ENCODE data around the gene CEP76. TPM values are rescaled to one million over a fixed set of nuclear protein-coding genes. Genes with fewer than 3 reads are reported as not detected.

CEP76 gene
- total RNA-seq, 4 donors from 2014 or later: 7.0 to 10.0 (median 9.3) TPM

GRCh38 chr18:12658426-12659138 is 43.9 kb downstream of the CEP76 start:
- Histone ChIP-seq H3K27ac (peak overlapping the region; percentile 66 to 93 (median 69)), H3K4me1 (peaks cover 0 to 5% of the 10 kb centered on the region in 2 donors), H3K9me3 (no peaks in the 10 kb centered on the region), H3K4me3 (replicated peaks in 1 of 3) (peak overlapping the region; percentile 47 to 86 (median 58)), H3K27me3 (no peaks in the 10 kb centered on the region), H3K36me3 (no peaks in the 10 kb centered on the region)
- TF ChIP-seq POLR2A (IDR thresholded peaks at IDR 0.05): no peak
- TF ChIP-seq, protein P1, sequence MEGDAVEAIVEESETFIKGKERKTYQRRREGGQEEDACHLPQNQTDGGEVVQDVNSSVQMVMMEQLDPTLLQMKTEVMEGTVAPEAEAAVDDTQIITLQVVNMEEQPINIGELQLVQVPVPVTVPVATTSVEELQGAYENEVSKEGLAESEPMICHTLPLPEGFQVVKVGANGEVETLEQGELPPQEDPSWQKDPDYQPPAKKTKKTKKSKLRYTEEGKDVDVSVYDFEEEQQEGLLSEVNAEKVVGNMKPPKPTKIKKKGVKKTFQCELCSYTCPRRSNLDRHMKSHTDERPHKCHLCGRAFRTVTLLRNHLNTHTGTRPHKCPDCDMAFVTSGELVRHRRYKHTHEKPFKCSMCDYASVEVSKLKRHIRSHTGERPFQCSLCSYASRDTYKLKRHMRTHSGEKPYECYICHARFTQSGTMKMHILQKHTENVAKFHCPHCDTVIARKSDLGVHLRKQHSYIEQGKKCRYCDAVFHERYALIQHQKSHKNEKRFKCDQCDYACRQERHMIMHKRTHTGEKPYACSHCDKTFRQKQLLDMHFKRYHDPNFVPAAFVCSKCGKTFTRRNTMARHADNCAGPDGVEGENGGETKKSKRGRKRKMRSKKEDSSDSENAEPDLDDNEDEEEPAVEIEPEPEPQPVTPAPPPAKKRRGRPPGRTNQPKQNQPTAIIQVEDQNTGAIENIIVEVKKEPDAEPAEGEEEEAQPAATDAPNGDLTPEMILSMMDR (IDR thresholded peaks at IDR 0.05): no peak
- intact Hi-C loops (cut with DNase I): no loop called here
- 22 to 33% methylated on average over 21 to 30 of the region's 42 CpGs for WGBS, 2 donors
- DNase-seq: peak; percentile 47 to 50

DNA sequence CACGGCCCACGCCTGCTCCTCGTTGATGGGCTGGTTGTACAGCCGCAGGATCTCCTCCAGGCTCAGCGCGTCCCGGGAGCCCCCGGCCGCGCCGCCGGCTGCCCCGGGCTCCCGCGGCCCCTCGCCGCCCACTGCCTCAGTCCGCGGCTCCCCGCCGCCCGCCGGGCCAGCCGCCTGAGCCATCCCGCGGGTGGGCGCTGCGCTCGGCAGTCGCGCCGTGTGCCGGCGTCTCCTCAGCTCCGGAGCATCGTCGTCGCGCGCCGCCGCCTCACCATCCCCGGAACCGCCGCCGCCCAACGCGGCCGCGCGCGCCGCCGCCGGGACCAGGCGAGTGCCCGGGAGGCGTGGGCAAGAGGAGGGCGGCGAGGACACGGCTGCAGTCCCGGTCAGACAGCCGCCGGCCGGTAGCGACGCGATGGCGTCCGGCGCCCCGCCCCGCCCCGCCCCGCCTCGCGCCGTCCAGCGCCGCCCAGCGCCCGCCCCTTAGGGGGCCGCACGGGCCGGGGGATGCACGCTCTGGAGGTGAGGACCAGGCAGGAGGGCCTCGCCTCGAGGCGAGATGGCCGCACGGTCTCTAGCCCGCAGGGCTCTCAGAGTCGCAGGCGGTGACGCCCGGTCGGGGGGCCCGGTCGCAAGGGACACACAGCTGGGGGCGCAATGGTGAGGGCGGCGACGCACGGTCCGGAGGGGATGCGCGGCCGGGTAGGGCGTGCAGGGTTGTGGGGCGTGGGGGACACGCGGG is 44.7 kb downstream of the CEP76 start, which contains the start of gene SPIRE1:
Gene SPIRE1, minus strand, starts transcription at position 424 of the 742 bp plus-strand sequence. Its CDS starts 241 bp downstream, at position 183.
- peak; percentile 65 to 67 for DNase-seq
- Histone ChIP-seq H3K36me3 (no peaks in the 10 kb centered on the region), H3K4me3 (replicated peaks in 1 of 3) (peak within 1 kb of the TSS; percentile 50 to 86 (median 58)), H3K27ac (peak within 1 kb of the TSS; percentile 77 to 93 (median 81)), H3K9me3 (no peaks in the 10 kb centered on the region), H3K4me1 (peaks cover 0 to 5% of the 10 kb centered on the region in 2 donors), H3K27me3 (no peaks in the 10 kb centered on the region)
- peak in 1 of 2 donors; percentile 82 for TF ChIP-seq POLR2A (IDR thresholded peaks at IDR 0.05)
- TF ChIP-seq, protein P1 (IDR thresholded peaks at IDR 0.05): peak in 1 of 6 experiments; percentile 4
- no CpG with 5 or more reads among the region's 112 CpGs for WGBS, 2 donors
- intact Hi-C loops (cut with DNase I): no loop called here

- intact Hi-C loops (cut with DNase I): no loop called here
- 2 to 3% methylated on average over 15 to 22 of the region's 89 CpGs for WGBS, 2 donors
- Histone ChIP-seq H3K9me3 (no peaks in the 10 kb centered on the region), H3K27me3 (no peaks in the 10 kb centered on the region), H3K4me1 (peaks cover 0 to 5% of the 10 kb centered on the region in 2 donors), H3K27ac (peak overlapping the region; percentile 77 to 93 (median 81)), H3K4me3 (replicated peaks in 1 of 3) (peak overlapping the region; percentile 50 to 86 (median 51)), H3K36me3 (no peaks in the 10 kb centered on the region)
- TF ChIP-seq, protein P1 (IDR thresholded peaks at IDR 0.05): no peak
- TF ChIP-seq POLR2A (IDR thresholded peaks at IDR 0.05): peak in 1 of 2 donors; percentile 35
- peak; percentile 22 to 35 for DNase-seq
These were observed 45.4 kb downstream of the CEP76 start for GRCh38 chr18:12656938-12657683.

DNA sequence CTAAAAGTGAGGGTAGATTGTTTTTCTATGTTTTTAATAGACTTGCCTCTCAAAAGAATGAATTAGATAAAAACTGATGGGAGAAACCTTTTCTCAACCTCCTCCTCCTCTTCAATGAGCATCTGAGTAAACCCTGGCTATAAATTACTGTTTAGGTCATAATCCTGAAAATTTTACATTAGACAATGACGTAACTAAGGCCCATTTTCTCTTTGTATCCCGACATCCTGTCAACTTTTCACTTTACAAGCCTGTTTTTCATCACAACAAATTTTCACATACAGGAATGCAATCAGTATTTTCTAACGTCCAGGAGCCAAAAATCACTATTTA is 46.0 kb downstream of the CEP76 start:
- no peaks in the 10 kb centered on the region for H3K27me3 ChIP-seq
- H3K4me3 ChIP-seq (replicated peaks in 1 of 3): peak overlapping the region in 2 of 3 donors; percentile 50 to 86
- no peaks in the 10 kb centered on the region for H3K9me3 ChIP-seq
- no peaks in the 10 kb centered on the region for H3K36me3 ChIP-seq
- intact Hi-C loops (cut with DNase I): no loop called here
- DNase-seq: no peak
- peaks cover 0 to 5% of the 10 kb centered on the region in 2 donors for H3K4me1 ChIP-seq
- H3K27ac ChIP-seq: peak overlapping the region in 2 of 3 donors; percentile 81 to 93
- TF ChIP-seq POLR2A (IDR thresholded peaks at IDR 0.05): no peak
- TF ChIP-seq, protein P1 (IDR thresholded peaks at IDR 0.05): no peak
- 30 to 39% methylated on average over 3 of the region's 3 CpGs for WGBS, 2 donors
